HG03108 (cell line): Measurements from ENCODE around the gene RING1.

Experiments
- ATAC-seq: cut with Tn5 transposase; IDR thresholded peaks from one replicate; pipeline ENCODE4 v1.9.1; 2021; ENCODE audit warnings: moderate library complexity; ENCODE audit not compliant: unreplicated experiment

The RING1 gene

GRCh38 chr6:33171880-33172687 lies 36.2 kb upstream of the RING1 start:
- ATAC-seq = no peak

- no peak for ATAC-seq
Measured at GRCh38 chr6:33172688-33173534, 35.4 kb upstream of the RING1 start.

- no peak for ATAC-seq
Measured at GRCh38 chr6:33173535-33174180, 34.6 kb upstream of the RING1 start.

DNA sequence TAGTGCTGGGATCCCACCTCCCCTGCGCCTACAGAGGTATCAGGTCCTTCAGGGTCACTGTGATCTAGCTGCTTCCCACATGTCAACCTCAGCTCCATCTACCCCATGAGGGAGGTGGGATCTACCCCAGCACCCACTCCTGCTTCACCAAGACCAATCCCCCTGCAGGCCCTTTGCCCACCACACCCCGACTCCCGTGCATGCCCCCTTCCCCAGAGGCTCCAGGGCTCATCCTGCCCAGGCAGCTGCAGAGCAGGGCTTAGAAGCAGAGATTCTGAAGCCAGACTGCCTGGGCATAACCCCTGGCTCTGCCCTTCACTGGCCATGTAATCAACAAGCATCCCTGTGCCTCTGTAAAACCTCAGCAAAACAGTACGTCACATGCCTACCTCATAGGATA lies 33.5 kb upstream of the RING1 start:
- ATAC-seq = no peak

GRCh38 chr6:33175436-33176069 lies 32.7 kb upstream of the RING1 start:
- no peak for ATAC-seq

GRCh38 chr6:33176906-33177305 lies 31.4 kb upstream of the RING1 start:
- ATAC-seq = no peak

DNA sequence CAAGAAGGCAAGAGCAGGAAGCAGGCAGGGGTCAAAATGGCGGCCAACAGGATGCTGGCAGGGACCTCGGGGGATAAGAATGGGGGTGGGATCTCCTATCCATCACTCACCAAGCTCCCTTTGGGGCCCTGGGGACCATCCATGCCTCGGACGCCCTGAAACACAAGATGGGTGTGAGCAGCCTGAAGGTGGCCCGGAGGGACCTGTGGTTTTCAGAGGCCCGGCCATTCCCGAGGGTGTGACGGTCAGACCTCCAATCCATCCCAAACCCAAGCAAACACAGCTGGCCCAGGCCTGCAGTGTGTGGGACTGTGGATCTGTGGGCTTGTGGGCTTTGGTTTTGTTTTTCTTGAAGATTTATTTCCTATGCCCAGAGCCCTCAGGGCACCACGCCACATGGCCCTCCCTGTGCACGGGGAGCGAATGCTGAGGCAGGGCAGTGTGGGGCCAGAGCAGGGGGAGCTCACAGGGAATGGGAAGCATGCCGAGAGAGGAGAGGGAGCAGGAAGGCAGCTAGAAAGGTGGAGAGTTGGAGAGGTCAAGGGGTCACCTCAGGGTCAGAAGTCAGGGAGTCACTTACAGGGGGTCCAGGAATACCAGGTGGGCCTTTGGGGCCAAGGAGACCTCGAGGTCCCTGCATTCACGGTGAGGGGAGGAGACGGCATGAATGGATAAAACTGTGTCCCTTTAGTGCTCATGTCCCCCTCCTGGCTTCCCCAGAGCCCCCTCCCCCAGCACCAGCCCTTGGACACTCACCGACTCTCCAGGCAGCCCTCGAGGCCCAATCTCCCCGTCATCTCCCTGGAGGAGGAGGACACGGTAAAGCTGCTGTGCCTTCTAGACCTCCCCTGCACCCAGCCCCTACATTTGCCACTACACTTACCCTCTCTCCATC lies 30.5 kb upstream of the RING1 start:
- ATAC-seq = no peak

- ATAC-seq = no peak
Measured at GRCh38 chr6:33178755-33179475, 29.4 kb upstream of the RING1 start.

DNA sequence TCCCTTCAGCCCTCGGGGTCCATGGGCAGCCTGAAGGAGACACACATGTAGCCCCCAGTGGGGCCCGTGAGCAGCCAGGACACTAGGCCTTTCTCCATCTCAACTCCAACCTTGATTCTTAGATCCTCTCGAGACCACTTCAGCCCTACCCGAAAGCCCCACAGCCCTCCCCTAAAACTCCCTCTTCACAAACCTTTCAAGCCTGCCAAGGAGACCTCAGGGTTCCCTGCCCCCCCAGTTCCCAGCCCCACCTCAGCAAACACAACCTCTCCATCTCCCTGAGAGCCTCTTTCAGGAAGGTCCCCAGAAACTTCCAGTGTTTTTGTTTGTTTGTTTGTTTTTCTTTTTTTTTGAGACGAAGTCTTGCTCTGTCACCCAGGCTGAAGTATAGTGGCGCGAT lies 27.2 kb upstream of the RING1 start:
- ATAC-seq = no peak

DNA sequence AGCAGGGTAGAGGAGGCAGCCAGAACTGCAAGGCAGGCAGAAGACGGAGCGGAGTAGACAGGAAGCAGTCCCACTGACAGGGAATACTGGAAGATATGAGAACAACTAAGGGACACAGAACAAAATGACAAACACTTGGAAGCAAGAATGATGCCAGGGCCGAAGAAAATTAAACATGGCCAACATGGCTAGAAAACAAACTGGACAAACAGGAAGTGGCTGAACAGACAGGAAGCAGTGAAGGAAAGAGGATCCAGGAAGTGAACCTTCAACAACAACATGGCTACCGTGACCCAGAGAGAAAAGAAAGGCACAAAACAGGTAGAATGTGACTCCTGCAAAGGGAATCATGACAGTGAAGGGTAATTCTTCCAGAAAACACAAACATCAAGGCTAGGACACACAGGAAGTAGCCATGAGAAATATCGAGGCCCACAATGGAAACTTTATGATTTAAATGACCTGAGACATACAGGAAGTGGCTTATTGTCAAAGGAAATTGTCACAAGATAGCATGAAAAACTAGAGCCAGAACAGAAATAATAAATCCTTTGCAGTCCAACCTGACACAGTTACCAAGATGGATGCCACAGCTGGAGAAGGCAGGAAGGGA lies 25.1 kb upstream of the RING1 start:
- ATAC-seq = no peak

- no peak for ATAC-seq
Measured at GRCh38 chr6:33185190-33185589, 23.1 kb upstream of the RING1 start.

DNA sequence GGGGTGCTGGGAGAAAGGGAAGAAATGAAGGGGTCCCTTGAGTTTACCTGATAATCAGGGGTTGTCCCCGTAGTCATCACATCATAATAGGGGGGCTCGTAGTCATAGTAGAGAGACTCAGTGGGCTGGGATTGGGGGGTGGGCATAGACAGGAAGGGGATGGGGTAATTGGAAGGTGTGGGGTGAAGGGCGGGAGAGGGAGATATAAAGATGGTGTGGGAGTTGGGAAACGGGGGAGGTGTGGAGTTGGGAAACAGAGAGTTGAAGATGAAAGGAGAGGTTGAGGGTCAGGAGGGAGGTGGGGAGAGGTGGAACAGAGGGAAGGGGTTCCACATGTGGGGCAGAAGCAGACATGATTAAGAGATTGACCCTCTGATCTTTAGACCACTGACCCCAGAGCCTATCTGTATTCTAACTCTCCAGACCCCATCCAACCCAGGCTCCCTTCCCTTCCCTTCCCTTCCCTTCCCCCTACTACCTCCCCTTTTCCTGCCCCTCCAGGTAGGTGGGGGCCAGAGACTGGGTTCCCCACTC lies 22.6 kb upstream of the RING1 start:
- no peak for ATAC-seq

DNA sequence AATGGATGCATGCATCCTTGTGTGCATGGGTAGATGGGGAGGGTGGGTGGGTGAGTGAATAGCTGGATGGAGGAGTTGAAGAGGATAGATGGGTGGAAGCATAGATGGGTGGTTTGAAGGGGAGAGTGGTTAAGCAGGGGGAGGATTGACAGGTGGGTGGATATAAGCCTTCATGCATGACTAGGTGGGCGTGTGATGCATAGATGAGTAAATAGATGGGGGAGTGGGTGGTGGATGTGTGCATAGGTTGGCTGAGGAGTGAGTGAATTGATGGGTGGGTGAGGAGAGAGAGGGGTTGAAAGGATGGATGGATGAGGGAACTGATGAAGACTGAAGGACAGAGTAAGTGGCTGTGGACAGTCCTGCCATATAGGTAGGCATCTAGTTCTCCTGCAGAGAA lies 20.5 kb upstream of the RING1 start:
- ATAC-seq = no peak

DNA sequence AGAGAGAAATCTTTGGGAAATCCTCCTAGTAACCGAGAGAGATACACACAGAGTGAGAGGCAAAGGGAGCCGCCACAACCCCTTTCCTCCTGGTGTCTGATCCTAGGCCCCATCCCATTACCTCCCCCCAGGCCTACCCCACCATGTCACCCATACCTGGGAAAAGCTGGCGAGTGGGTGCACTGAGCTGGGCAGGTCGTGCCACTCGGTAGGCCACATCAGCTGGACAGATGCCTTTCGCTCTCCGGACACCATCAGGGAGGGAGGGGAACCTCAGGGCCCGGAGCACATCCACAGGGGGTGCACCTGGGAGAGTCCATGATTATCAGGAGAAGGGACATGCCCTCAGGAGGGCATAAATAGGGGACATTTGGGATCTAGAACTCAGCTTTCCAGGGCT lies 19.1 kb upstream of the RING1 start:
- ATAC-seq = no peak

DNA sequence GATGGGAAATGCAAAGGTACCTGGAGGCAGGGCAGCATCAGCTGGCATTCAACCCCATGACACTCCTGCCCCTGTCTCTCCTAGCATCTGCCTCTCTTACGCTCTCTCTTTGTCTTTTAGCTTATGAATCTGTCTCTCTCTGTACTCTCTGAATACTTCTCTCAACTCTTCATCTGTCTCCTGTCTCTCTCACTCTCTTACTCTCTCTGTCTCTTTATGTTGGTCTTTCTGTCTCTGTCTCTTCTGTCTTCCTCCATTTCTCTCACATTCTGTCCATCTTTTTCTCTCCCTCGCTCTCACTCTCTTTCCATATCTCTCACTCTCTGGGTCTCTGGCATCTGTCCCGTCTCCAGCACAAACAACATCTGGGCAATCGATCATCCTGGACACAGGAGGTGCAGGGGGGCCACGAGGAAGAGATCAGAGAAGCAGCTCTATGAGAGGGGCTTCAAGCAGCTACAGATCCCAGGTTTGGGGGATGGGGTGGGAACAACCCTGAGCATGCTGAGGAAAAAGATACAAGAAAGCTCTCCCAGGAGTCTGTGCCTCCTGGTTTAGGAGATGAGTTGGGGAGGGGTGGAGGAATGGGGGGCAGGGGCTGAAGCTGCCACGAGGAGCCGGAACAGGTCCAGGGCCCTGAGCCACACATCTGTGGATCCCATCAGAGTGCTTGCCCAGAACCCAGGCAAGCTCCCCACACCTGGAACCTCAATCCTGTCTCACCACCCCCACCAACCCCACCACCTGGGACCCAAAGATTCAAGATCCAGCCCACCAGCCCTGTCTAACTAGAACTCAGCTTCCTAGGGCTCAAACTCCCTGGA lies 18.5 kb upstream of the RING1 start:
- ATAC-seq = no peak

DNA sequence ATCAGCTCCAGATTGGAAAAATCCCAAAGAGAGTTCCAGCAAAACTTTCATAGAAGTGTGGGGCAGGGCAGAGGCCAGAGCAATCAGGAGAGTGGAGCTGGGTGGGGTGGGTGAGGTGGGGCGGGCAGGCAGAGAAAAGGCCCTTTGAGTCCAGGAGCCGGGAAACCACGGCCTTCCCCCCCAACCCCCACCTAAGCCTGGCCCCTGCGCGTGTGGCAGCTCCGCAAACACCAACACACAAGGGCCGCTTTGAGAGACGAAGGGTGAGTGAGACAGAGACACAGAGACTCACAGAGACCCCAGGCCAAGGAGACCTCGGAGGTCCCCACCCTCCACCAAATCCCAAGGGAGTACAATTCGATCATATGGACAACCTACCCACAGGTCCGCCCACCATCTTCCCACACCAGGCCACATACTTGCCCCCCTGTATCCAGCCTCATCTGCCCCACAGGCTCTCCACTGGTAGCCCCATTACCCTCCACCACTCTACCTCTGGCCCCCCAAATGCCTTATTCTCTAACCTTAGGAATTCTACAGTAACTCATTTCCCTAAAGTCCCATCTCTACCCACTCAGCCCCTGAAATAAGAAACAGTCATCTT lies 17.7 kb upstream of the RING1 start:
- ATAC-seq = no peak

DNA sequence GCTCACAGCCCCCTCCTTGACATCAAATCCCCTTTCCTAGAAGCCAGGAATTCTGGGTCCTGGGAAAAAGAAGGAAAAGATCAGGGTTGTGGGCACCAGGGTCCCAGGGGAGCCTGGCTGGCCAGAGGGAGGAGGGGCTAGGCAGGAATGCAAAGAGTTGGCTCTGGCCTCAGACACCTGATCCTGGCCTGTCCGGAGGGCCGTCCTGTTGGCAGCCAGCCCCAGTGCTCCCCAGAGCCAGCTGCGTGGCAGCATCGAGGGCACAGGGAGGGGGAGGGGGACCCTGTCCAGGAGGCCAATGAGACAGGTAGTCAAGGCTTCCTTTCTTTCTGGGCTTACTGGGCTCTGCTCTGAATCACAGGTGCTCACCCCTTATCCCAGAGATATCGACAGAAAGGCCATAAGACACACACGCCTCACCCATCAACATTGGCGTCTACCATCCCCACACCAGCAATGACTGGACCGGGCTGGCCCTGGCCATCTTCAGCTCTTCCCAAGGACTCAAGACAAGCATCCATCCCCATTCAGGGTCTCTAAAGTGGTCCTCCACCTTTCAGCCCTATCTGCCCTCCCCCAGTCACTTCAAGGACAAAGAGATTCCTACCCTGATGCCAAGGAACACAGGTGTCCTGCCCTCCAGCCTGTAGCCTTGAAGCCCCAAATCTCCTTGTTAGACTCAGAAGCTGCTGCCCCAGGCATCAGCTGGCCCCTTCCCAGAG lies 16.8 kb upstream of the RING1 start:
- no peak for ATAC-seq
